Trophoblast cell (in vitro differentiated cells and primary cell): ENCODE results near the gene ICOS.
A peak's percentile ranks its signal among the peaks of the same experiment; 100 is the strongest.

Source experiments
- DNase-seq, 2 donors: peaks; one replicate each; pipeline ENCODE4 v3.0.0-alpha.2; 2016
- H2AFZ ChIP-seq: 2 replicates; pipeline ENCODE4 v1.6.1; 2013; ENCODE audit warnings: low read length, moderate library complexity, mild to moderate bottlenecking; ENCODE audit not compliant: insufficient read depth, poor library complexity
- H2AK5ac ChIP-seq: 2 replicates; pipeline ENCODE4 v1.6.1; 2013; ENCODE audit warnings: mild to moderate bottlenecking, low read length
- H2BK120ac ChIP-seq: 2 replicates; pipeline ENCODE4 v1.6.1; 2013; ENCODE audit warnings: low read length, mild to moderate bottlenecking, moderate library complexity; ENCODE audit not compliant: insufficient read depth, poor library complexity
- H2BK12ac ChIP-seq: 2 replicates; pipeline ENCODE4 v1.6.1; 2013; ENCODE audit warnings: mild to moderate bottlenecking, low read length, moderate library complexity
- H2BK5ac ChIP-seq: 2 replicates; pipeline ENCODE4 v1.6.1; 2013; ENCODE audit warnings: low read length, low read depth, moderate library complexity, mild to moderate bottlenecking; ENCODE audit not compliant: poor library complexity
- H3K14ac ChIP-seq: 2 replicates; pipeline ENCODE4 v1.6.1; 2013; ENCODE audit warnings: mild to moderate bottlenecking, low read length
- H3K18ac ChIP-seq: 2 replicates; pipeline ENCODE4 v1.6.1; 2013; ENCODE audit warnings: mild to moderate bottlenecking, low read length
- H3K23ac ChIP-seq: 2 replicates; pipeline ENCODE4 v1.6.1; 2013; ENCODE audit warnings: low read length
- H3K27ac ChIP-seq: 2 replicates; pipeline ENCODE4 v1.5.1; 2013; ENCODE audit warnings: low read depth, mild to moderate bottlenecking, inconsistent platforms, low read length, moderate library complexity
- H3K27me3 ChIP-seq: 2 replicates; pipeline ENCODE4 v1.6.1; 2013; ENCODE audit warnings: inconsistent platforms, mild to moderate bottlenecking, low read length, moderate library complexity; ENCODE audit not compliant: insufficient read depth
- H3K36me3 ChIP-seq, 2 experiments: 1 replicate in 1 of 2; 2 replicates in 1 of 2; pipeline ENCODE4 v1.6.1; 2013; ENCODE audit warnings: low read length in 2 of 2, mild to moderate bottlenecking in 2 of 2, moderate library complexity in 1 of 2; ENCODE audit not compliant: insufficient read depth in 2 of 2, control insufficient read depth in 1 of 2
- H3K4ac ChIP-seq: 2 replicates; pipeline ENCODE4 v1.6.1; 2013; ENCODE audit warnings: low read depth, mild to moderate bottlenecking, low read length, moderate library complexity
- H3K4me1 ChIP-seq, 2 experiments: 1 replicate in 1 of 2; 2 replicates in 1 of 2; pipeline ENCODE4 v1.6.1; 2013; ENCODE audit warnings: low read length in 2 of 2, mild to moderate bottlenecking in 2 of 2, moderate library complexity in 1 of 2; ENCODE audit not compliant: insufficient read depth in 2 of 2, control insufficient read depth in 1 of 2
- H3K4me2 ChIP-seq: 2 replicates; pipeline ENCODE4 v1.6.1; 2013; ENCODE audit warnings: inconsistent platforms, mild to moderate bottlenecking, low read length, moderate library complexity
- H3K4me3 ChIP-seq: 2 replicates; pipeline ENCODE4 v1.5.1; 2013; ENCODE audit warnings: mild to moderate bottlenecking, low read depth, low read length, inconsistent platforms
- H3K79me1 ChIP-seq: one replicate; pipeline ENCODE4 v1.6.1; 2013; ENCODE audit warnings: low read length
- H3K79me2 ChIP-seq: 2 replicates; pipeline ENCODE4 v1.6.1; 2013; ENCODE audit warnings: low read length, mild to moderate bottlenecking; ENCODE audit not compliant: control insufficient read depth, insufficient read depth, poor library complexity
- H3K9ac ChIP-seq: 2 replicates; pipeline ENCODE4 v1.6.1; 2013; ENCODE audit warnings: mild to moderate bottlenecking, low read length
- H3K9me3 ChIP-seq: 2 replicates; pipeline ENCODE4 v1.6.1; 2013; ENCODE audit warnings: low read depth, mild to moderate bottlenecking, control low read depth, inconsistent platforms, low read length; ENCODE audit not compliant: insufficient read depth
- H4K12ac ChIP-seq: 2 replicates; pipeline ENCODE4 v1.6.1; 2013; ENCODE audit warnings: low read depth, mild to moderate bottlenecking, low read length, moderate library complexity
- H4K8ac ChIP-seq: 2 replicates; pipeline ENCODE4 v1.6.1; 2013; ENCODE audit warnings: low read depth, mild to moderate bottlenecking, low read length, moderate library complexity
- H4K91ac ChIP-seq: one replicate; pipeline ENCODE4 v1.6.1; 2013; ENCODE audit warnings: low read depth, mild to moderate bottlenecking, low read length, moderate library complexity
- WGBS: extraction: QIAGEN DNeasy Blood & Tissue Kit; methylation state at CpG from one replicate; pipeline ENCODE4 v1.1.7; 2013; ENCODE audit warnings: missing lambda C conversion rate; ENCODE audit not compliant: insufficient read length, insufficient coverage; ENCODE audit errors: extremely low coverage; 5-methylcytosine and 5-hydroxymethylcytosine counted together

The ICOS gene

GRCh38 chr2:203900253-203900652 is 36.3 kb upstream of the ICOS start:
- Histone ChIP-seq H3K9ac (no peak overlapping the region), H4K91ac (no peak overlapping the region), H3K23ac (no peak overlapping the region), H2BK120ac (no peak overlapping the region), H2BK5ac (no peak overlapping the region), H4K12ac (no peak overlapping the region), H3K9me3 (no peaks in the 10 kb centered on the region), H3K79me2 (no peaks in the 10 kb centered on the region), H3K18ac (no peak overlapping the region), H3K4me2 (no peak overlapping the region), H2BK12ac (no peak overlapping the region), H3K4me1 (no peaks in the 10 kb centered on the region), H3K27ac (no peak overlapping the region), H2AFZ (no peak overlapping the region), H3K36me3 (no peaks in the 10 kb centered on the region), H3K27me3 (no peaks in the 10 kb centered on the region), H3K4ac (no peak overlapping the region), H2AK5ac (no peak overlapping the region), H3K79me1 (no peaks in the 10 kb centered on the region), H3K4me3 (no peak overlapping the region), H4K8ac (no peak overlapping the region), H3K14ac (no peak overlapping the region)
- no CpG with 5 or more reads among the region's 2 CpGs for whole genome bisulfite sequencing
- DNase-seq, result no peak

GRCh38 chr2:203904022-203904421 is 32.5 kb upstream of the ICOS start:
- no peak overlapping the region for H2AK5ac ChIP-seq
- H3K36me3 ChIP-seq, result no peaks in the 10 kb centered on the region
- H3K79me1 ChIP-seq, result no peaks in the 10 kb centered on the region
- no peak overlapping the region for H3K9ac ChIP-seq
- H3K14ac ChIP-seq, result no peak overlapping the region
- no peak overlapping the region for H2BK12ac ChIP-seq
- H3K4ac ChIP-seq, result no peak overlapping the region
- no peak overlapping the region for H4K12ac ChIP-seq
- no peak overlapping the region for H3K4me3 ChIP-seq
- no peak overlapping the region for H2BK120ac ChIP-seq
- no peak overlapping the region for H4K8ac ChIP-seq
- H3K9me3 ChIP-seq, result no peaks in the 10 kb centered on the region
- no peak overlapping the region for H2BK5ac ChIP-seq
- H3K27me3 ChIP-seq, result no peaks in the 10 kb centered on the region
- no peak overlapping the region for H4K91ac ChIP-seq
- no peak overlapping the region for H2AFZ ChIP-seq
- no peak for DNase-seq
- no peak overlapping the region for H3K18ac ChIP-seq
- H3K23ac ChIP-seq, result no peak overlapping the region
- no peak overlapping the region for H3K27ac ChIP-seq
- no peak overlapping the region for H3K4me2 ChIP-seq
- H3K4me1 ChIP-seq, result no peaks in the 10 kb centered on the region
- no peaks in the 10 kb centered on the region for H3K79me2 ChIP-seq
- no CpG with 5 or more reads among the region's 4 CpGs for WGBS

- H3K9ac ChIP-seq, result no peak overlapping the region
- DNase-seq, result peak in 1 of 2 donors; percentile 49
- no peaks in the 10 kb centered on the region for H3K4me1 ChIP-seq
- no peak overlapping the region for H2AFZ ChIP-seq
- no peaks in the 10 kb centered on the region for H3K27me3 ChIP-seq
- H2AK5ac ChIP-seq, result no peak overlapping the region
- no peaks in the 10 kb centered on the region for H3K9me3 ChIP-seq
- no peaks in the 10 kb centered on the region for H3K79me1 ChIP-seq
- H2BK12ac ChIP-seq, result no peak overlapping the region
- H2BK5ac ChIP-seq, result no peak overlapping the region
- no peak overlapping the region for H3K23ac ChIP-seq
- H4K91ac ChIP-seq, result no peak overlapping the region
- H2BK120ac ChIP-seq, result no peak overlapping the region
- no peak overlapping the region for H3K4me3 ChIP-seq
- H3K27ac ChIP-seq, result no peak overlapping the region
- H4K8ac ChIP-seq, result no peak overlapping the region
- no peak overlapping the region for H3K18ac ChIP-seq
- no peak overlapping the region for H3K4ac ChIP-seq
- H4K12ac ChIP-seq, result no peak overlapping the region
- no peaks in the 10 kb centered on the region for H3K36me3 ChIP-seq
- no peaks in the 10 kb centered on the region for H3K79me2 ChIP-seq
- H3K4me2 ChIP-seq, result no peak overlapping the region
- no peak overlapping the region for H3K14ac ChIP-seq
These were observed 30.9 kb upstream of the ICOS start for GRCh38 chr2:203905656-203906055.

- H3K27me3 ChIP-seq, result no peaks in the 10 kb centered on the region
- no peak overlapping the region for H3K4me2 ChIP-seq
- no peak overlapping the region for H3K4ac ChIP-seq
- no peak for DNase-seq
- no peak overlapping the region for H2BK120ac ChIP-seq
- H3K79me2 ChIP-seq, result no peaks in the 10 kb centered on the region
- no peak overlapping the region for H3K4me3 ChIP-seq
- whole genome bisulfite sequencing, result no CpG with 5 or more reads among the region's 6 CpGs
- H3K14ac ChIP-seq, result no peak overlapping the region
- H3K36me3 ChIP-seq, result no peaks in the 10 kb centered on the region
- H3K79me1 ChIP-seq, result no peaks in the 10 kb centered on the region
- H2AK5ac ChIP-seq, result no peak overlapping the region
- no peak overlapping the region for H3K23ac ChIP-seq
- H3K18ac ChIP-seq, result no peak overlapping the region
- H3K4me1 ChIP-seq, result no peaks in the 10 kb centered on the region
- H3K9ac ChIP-seq, result no peak overlapping the region
- no peak overlapping the region for H2BK5ac ChIP-seq
- no peak overlapping the region for H4K8ac ChIP-seq
- H3K27ac ChIP-seq, result no peak overlapping the region
- no peak overlapping the region for H4K12ac ChIP-seq
- no peaks in the 10 kb centered on the region for H3K9me3 ChIP-seq
- no peak overlapping the region for H4K91ac ChIP-seq
- no peak overlapping the region for H2BK12ac ChIP-seq
- H2AFZ ChIP-seq, result no peak overlapping the region
These were observed 28.3 kb upstream of the ICOS start for GRCh38 chr2:203908066-203908796.
